ENCODE results near the gene S100A1.

DNA sequence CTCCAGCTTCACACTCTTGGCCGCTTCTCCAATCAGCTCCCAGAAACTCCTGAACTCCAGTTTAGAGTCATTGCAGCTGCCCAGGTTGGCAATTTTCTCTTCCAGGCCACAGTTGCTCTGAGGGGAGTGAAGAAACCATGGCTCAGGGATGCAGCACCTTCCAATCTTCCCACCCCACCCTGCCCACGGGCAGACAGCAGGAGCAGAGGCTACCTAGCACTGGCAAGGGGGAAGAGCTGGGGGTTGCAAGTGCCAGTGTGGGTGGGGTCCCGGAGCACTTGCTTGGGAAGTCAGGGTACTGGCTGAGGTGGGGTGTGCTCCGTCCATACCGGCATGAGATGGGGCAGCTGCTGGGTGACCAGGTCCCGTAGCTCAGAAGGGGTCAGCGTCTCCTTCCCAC, 13.3 kb upstream of the S100A1 start:
- TF ChIP-seq, protein P1, sequence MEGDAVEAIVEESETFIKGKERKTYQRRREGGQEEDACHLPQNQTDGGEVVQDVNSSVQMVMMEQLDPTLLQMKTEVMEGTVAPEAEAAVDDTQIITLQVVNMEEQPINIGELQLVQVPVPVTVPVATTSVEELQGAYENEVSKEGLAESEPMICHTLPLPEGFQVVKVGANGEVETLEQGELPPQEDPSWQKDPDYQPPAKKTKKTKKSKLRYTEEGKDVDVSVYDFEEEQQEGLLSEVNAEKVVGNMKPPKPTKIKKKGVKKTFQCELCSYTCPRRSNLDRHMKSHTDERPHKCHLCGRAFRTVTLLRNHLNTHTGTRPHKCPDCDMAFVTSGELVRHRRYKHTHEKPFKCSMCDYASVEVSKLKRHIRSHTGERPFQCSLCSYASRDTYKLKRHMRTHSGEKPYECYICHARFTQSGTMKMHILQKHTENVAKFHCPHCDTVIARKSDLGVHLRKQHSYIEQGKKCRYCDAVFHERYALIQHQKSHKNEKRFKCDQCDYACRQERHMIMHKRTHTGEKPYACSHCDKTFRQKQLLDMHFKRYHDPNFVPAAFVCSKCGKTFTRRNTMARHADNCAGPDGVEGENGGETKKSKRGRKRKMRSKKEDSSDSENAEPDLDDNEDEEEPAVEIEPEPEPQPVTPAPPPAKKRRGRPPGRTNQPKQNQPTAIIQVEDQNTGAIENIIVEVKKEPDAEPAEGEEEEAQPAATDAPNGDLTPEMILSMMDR (conservative IDR thresholded peaks at IDR 0.05), result no peak
- no peak for TF ChIP-seq ZFX (IDR thresholded peaks at IDR 0.05)
